ENCODE results near the gene IFNL1. TPM values are rescaled to one million over a fixed set of nuclear protein-coding genes. Genes with fewer than 3 reads are reported as not detected.
"Not testable (repeated sequence)": the region's sequence is repeated elsewhere in the genome, so short reads cannot be mapped to it uniquely, and the experiment has no call there.

IFNL1 gene
- total and polyA plus RNA-seq, 4 experiments from 2014 or later, result 1.6 TPM; not detected in 3

- Mint-ChIP-seq H3K4me3 (peak overlapping the region; percentile 97 to 100 (median 98)), H3K9me3 (no peaks in the 10 kb centered on the region), H3K27me3 (no peaks in the 10 kb centered on the region), H3K27ac (peak overlapping the region; percentile 96 to 100 (median 99)), H3K36me3 (peaks cover 11 to 39% of the 10 kb centered on the region in 2 donors), H3K4me1 (peaks cover 31 to 74% (median 52%) of the 10 kb centered on the region in 4 donors)
- Histone ChIP-seq H3K27ac (ENCODE audit: low read depth, low read length) (peak overlapping the region; percentile 88), H3K36me3 (ENCODE audit: insufficient read depth, low read length) (peaks cover 5% of the 10 kb centered on the region), H3K4me3 (ENCODE audit: low read length in 2 of 2) (peak overlapping the region; percentile 67 to 99), H3K9me3 (ENCODE audit: control insufficient read depth in 1 of 2, low read length in 2 of 2) (no peaks in the 10 kb centered on the region), H3K4me1 (ENCODE audit: insufficient read depth, low read length) (peaks cover 75% of the 10 kb centered on the region), H3K27me3 (ENCODE audit: insufficient read depth, low read length) (no peaks in the 10 kb centered on the region)
- intact Hi-C loops (cut with micrococcal nuclease), result no loop called here
- POLR2A ChIA-PET (ENCODE audit: partially characterized antibody), result interaction anchor here (0.9 to 2.7 kb wide), 8 partner anchors 9 to 940 kb away, joined by 3 to 21 read pairs (median 10); partner anchors contain the start of genes PLEKHG2, RPS16 and ZFP36
- CTCF ChIA-PET (ENCODE audit: partially characterized antibody), result interaction anchor here (1.0 to 1.6 kb wide), 4 partner anchors 67 to 214 kb away, joined by 3 to 6 read pairs (median 6); partner anchors contain the start of gene RPS16
- DNase-seq, result no peak
These were observed 38.3 kb downstream of the IFNL1 start for GRCh38 chr19:39334444-39334976.

GRCh38 chr19:39335168-39335548 lies 39.0 kb downstream of the IFNL1 start:
- Histone ChIP-seq H3K27ac (ENCODE audit: low read depth, low read length) (peak overlapping the region; percentile 88), H3K4me1 (ENCODE audit: insufficient read depth, low read length) (peaks cover 74% of the 10 kb centered on the region), H3K4me3 (ENCODE audit: low read length in 2 of 2) (peak overlapping the region; percentile 67 to 99), H3K27me3 (ENCODE audit: insufficient read depth, low read length) (no peaks in the 10 kb centered on the region), H3K9me3 (ENCODE audit: control insufficient read depth in 1 of 2, low read length in 2 of 2) (no peaks in the 10 kb centered on the region), H3K36me3 (ENCODE audit: insufficient read depth, low read length) (peaks cover 4% of the 10 kb centered on the region)
- ChIA-PET POLR2A (ENCODE audit: partially characterized antibody) (interaction anchor here (0.7 to 2.7 kb wide), 25 partner anchors 8 to 940 kb away, joined by 3 to 21 read pairs (median 5); partner anchors contain the start of genes FAM98C, MED29, PAF1 and PAK4), CTCF (ENCODE audit: partially characterized antibody) (interaction anchor here (0.9 to 1.9 kb wide), 7 partner anchors 8 to 214 kb away, joined by 3 to 9 read pairs (median 5); partner anchors contain the start of genes EID2B and RPS16)
- H3K27ac Mint-ChIP-seq, result peak overlapping the region; percentile 96 to 100 (median 99)
- no peaks in the 10 kb centered on the region for H3K9me3 Mint-ChIP-seq
- no peaks in the 10 kb centered on the region for H3K27me3 Mint-ChIP-seq
- H3K4me1 Mint-ChIP-seq, result peaks cover 31 to 74% (median 54%) of the 10 kb centered on the region in 4 donors
- peak overlapping the region; percentile 97 to 100 (median 98) for H3K4me3 Mint-ChIP-seq
- peaks cover 11 to 35% of the 10 kb centered on the region in 2 donors for H3K36me3 Mint-ChIP-seq
- peak in 3 of 5 donors; percentile 30 to 59 (median 39) for DNase-seq
- intact Hi-C loops (cut with micrococcal nuclease), result no loop called here

GRCh38 chr19:39336483-39336882 lies 40.3 kb downstream of the IFNL1 start:
- Mint-ChIP-seq H3K27me3 (no peaks in the 10 kb centered on the region), H3K27ac (peak overlapping the region; percentile 96 to 100 (median 99)), H3K9me3 (no peaks in the 10 kb centered on the region), H3K4me3 (peak overlapping the region; percentile 97 to 100 (median 98)), H3K4me1 (peaks cover 36 to 77% (median 55%) of the 10 kb centered on the region in 4 donors), H3K36me3 (peaks cover 11 to 26% of the 10 kb centered on the region in 2 donors)
- Histone ChIP-seq H3K27me3 (ENCODE audit: insufficient read depth, low read length) (no peaks in the 10 kb centered on the region), H3K4me1 (ENCODE audit: insufficient read depth, low read length) (peaks cover 71% of the 10 kb centered on the region), H3K9me3 (ENCODE audit: control insufficient read depth in 1 of 2, low read length in 2 of 2) (no peaks in the 10 kb centered on the region), H3K4me3 (ENCODE audit: low read length in 2 of 2) (peak overlapping the region in 1 of 2 donors; percentile 99), H3K36me3 (ENCODE audit: insufficient read depth, low read length) (peaks cover under 1% of the 10 kb centered on the region), H3K27ac (ENCODE audit: low read depth, low read length) (peak overlapping the region; percentile 88)
- ChIA-PET POLR2A (ENCODE audit: partially characterized antibody) (interaction anchor here (0.7 to 2.7 kb wide), 19 partner anchors 9 to 487 kb away, joined by 4 to 21 read pairs (median 7); partner anchors contain the start of genes LRFN1, MED29, PAF1 and PAK4), CTCF (ENCODE audit: partially characterized antibody) (interaction anchor here (1.1 to 1.9 kb wide), 5 partner anchors 9 to 215 kb away, joined by 3 to 9 read pairs (median 5); partner anchors contain the start of genes EID2B and RPS16)
- DNase-seq, result no peak
- intact Hi-C loops (cut with micrococcal nuclease), result no loop called here

- Mint-ChIP-seq H3K27me3 (no peaks in the 10 kb centered on the region), H3K4me3 (peak overlapping the region in 6 of 8 donors; percentile 41 to 98 (median 72)), H3K4me1 (peaks cover 44 to 78% (median 59%) of the 10 kb centered on the region in 4 donors), H3K27ac (peak overlapping the region; percentile 65 to 97 (median 91)), H3K9me3 (no peaks in the 10 kb centered on the region), H3K36me3 (peaks cover 8 to 24% of the 10 kb centered on the region in 2 donors)
- DNase-seq, result no peak
- no peak overlapping the region for H3K4me3 ChIP-seq (ENCODE audit: low read length in 2 of 2)
- intact Hi-C loops (cut with micrococcal nuclease), result loop anchor here (5.0 kb wide), 1 partner anchor 483 kb away; no protein-coding TSS in a partner anchor
- no peaks in the 10 kb centered on the region for H3K27me3 ChIP-seq (ENCODE audit: insufficient read depth, low read length)
- H3K27ac ChIP-seq (ENCODE audit: low read depth, low read length), result no peak overlapping the region
- H3K4me1 ChIP-seq (ENCODE audit: insufficient read depth, low read length), result peaks cover 59% of the 10 kb centered on the region
- no peaks in the 10 kb centered on the region for H3K9me3 ChIP-seq (ENCODE audit: control insufficient read depth in 1 of 2, low read length in 2 of 2)
- ChIA-PET CTCF (ENCODE audit: partially characterized antibody) (no interaction called here), POLR2A (ENCODE audit: partially characterized antibody) (interaction anchor here (1.8 kb wide), 1 partner anchor 52 kb away, joined by 6 read pairs; the partner anchor contains the start of genes MED29 and PAF1)
- H3K36me3 ChIP-seq (ENCODE audit: insufficient read depth, low read length), result no peaks in the 10 kb centered on the region
These were observed 43.5 kb downstream of the IFNL1 start for GRCh38 chr19:39339674-39340073.

- POLR2A ChIA-PET (ENCODE audit: partially characterized antibody), result interaction anchor here (1.8 kb wide), 1 partner anchor 51 kb away, joined by 6 read pairs; the partner anchor contains the start of genes MED29 and PAF1
- H3K4me1 Mint-ChIP-seq, result peaks cover 45 to 78% (median 59%) of the 10 kb centered on the region in 4 donors
- H3K36me3 ChIP-seq (ENCODE audit: insufficient read depth, low read length); H3K27me3 ChIP-seq (ENCODE audit: insufficient read depth, low read length); H3K9me3 ChIP-seq (ENCODE audit: control insufficient read depth in 1 of 2, low read length in 2 of 2); CTCF ChIA-PET (ENCODE audit: partially characterized antibody); H3K27me3 Mint-ChIP-seq; H3K9me3 Mint-ChIP-seq; DNase-seq; H3K4me3 ChIP-seq (ENCODE audit: low read length in 2 of 2): not testable (repeated sequence)
- H3K36me3 Mint-ChIP-seq, result peaks cover 6 to 24% of the 10 kb centered on the region in 2 donors
- peak overlapping the region; percentile 84 to 97 (median 91) for H3K27ac Mint-ChIP-seq
- intact Hi-C loops (cut with micrococcal nuclease), result loop anchor here (5.0 kb wide), 1 partner anchor 482 kb away; no protein-coding TSS in a partner anchor
- Histone ChIP-seq H3K27ac (ENCODE audit: low read depth, low read length) (peak overlapping the region; percentile 78), H3K4me1 (ENCODE audit: insufficient read depth, low read length) (peaks cover 59% of the 10 kb centered on the region)
- peak overlapping the region; percentile 26 to 98 (median 72) for H3K4me3 Mint-ChIP-seq
These were observed 43.9 kb downstream of the IFNL1 start for GRCh38 chr19:39340156-39340555.

GRCh38 chr19:39341129-39341718 lies 45.0 kb downstream of the IFNL1 start:
- Histone ChIP-seq H3K4me3 (ENCODE audit: low read length in 2 of 2) (peak overlapping the region; percentile 86 to 91), H3K36me3 (ENCODE audit: insufficient read depth, low read length) (no peaks in the 10 kb centered on the region), H3K9me3 (ENCODE audit: control insufficient read depth in 1 of 2, low read length in 2 of 2) (no peaks in the 10 kb centered on the region), H3K27me3 (ENCODE audit: insufficient read depth, low read length) (no peaks in the 10 kb centered on the region), H3K4me1 (ENCODE audit: insufficient read depth, low read length) (peaks cover 65% of the 10 kb centered on the region), H3K27ac (ENCODE audit: low read depth, low read length) (peak overlapping the region; percentile 78)
- Mint-ChIP-seq H3K27ac (peak overlapping the region; percentile 91 to 98 (median 95)), H3K27me3 (no peaks in the 10 kb centered on the region), H3K4me1 (peaks cover 48 to 78% (median 62%) of the 10 kb centered on the region in 4 donors), H3K4me3 (peak overlapping the region; percentile 87 to 99 (median 94)), H3K36me3 (peaks cover 4 to 20% of the 10 kb centered on the region in 2 donors), H3K9me3 (no peaks in the 10 kb centered on the region)
- intact Hi-C loops (cut with micrococcal nuclease), result loop anchor here (5.0 kb wide), 1 partner anchor 481 kb away; no protein-coding TSS in a partner anchor
- POLR2A ChIA-PET (ENCODE audit: partially characterized antibody), result interaction anchor here (0.9 to 3.7 kb wide), 12 partner anchors 11 to 104 kb away, joined by 3 to 29 read pairs (median 8); partner anchors contain the start of genes MED29, PAF1, PLEKHG2 and RPS16
- CTCF ChIA-PET (ENCODE audit: partially characterized antibody), result no interaction called here
- no peak for DNase-seq

Data from CD4-positive, alpha-beta memory T cell (primary cell).